Keratinocyte (primary cell): ENCODE measurements around the gene C11orf58. TPM values are rescaled to one million over a fixed set of nuclear protein-coding genes. Genes with fewer than 3 reads are reported as not detected.

Experiments
- DNase-seq: peaks from one replicate; pipeline ENCODE4 v3.0.0-alpha.2; 2011; ENCODE audit warnings: low read depth, missing footprints, low spot score
- FAIRE-seq: peaks from 2 replicates; lab custom pipeline; 2011; peaks lifted over from hg19 to GRCh38; lab: Jason Lieb, UNC
- H2AFZ ChIP-seq: 2 replicates; pipeline ENCODE4 v1.6.0; 2012; ENCODE audit warnings: low read length, control low read depth, inconsistent platforms; ENCODE audit not compliant: control insufficient read depth
- H3K27ac ChIP-seq: 2 replicates; pipeline ENCODE4 v1.5.1; 2011; ENCODE audit warnings: low read length; ENCODE audit not compliant: control insufficient read depth, insufficient read depth
- H3K27me3 ChIP-seq: 3 replicates; pipeline ENCODE4 v1.6.0; 2011; ENCODE audit warnings: low read length; ENCODE audit not compliant: control insufficient read depth, insufficient read depth; ENCODE audit errors: extremely low read depth
- H3K36me3 ChIP-seq, 2 experiments: 2 replicates in 1 of 2; 3 replicates in 1 of 2; pipeline ENCODE4 v1.5.1; 2011; ENCODE audit warnings: low read length in 2 of 2, mild to moderate bottlenecking in 1 of 2; ENCODE audit not compliant: control insufficient read depth in 2 of 2, insufficient read depth in 2 of 2; ENCODE audit errors: extremely low read depth in 1 of 2
- H3K4me1 ChIP-seq: 3 replicates; pipeline ENCODE4 v1.5.1; 2011; ENCODE audit warnings: low read length; ENCODE audit not compliant: control insufficient read depth, insufficient read depth; ENCODE audit errors: extremely low read depth
- H3K4me2 ChIP-seq: 3 replicates; pipeline ENCODE4 v1.6.0; 2011; ENCODE audit warnings: low read depth, low read length; ENCODE audit not compliant: control insufficient read depth, insufficient read depth; ENCODE audit errors: extremely low read depth
- H3K4me3 ChIP-seq, 3 experiments: fragments of 200-600 bp in 1 of 3; sonication (generic) in 1 of 3; 2 replicates in 2 of 3; 3 replicates in 1 of 3; pipeline ENCODE4 v1.5.1; 2011 to 2016; ENCODE audit warnings: low read length in 3 of 3, mild to moderate bottlenecking in 3 of 3, control low read depth in 2 of 3, inconsistent platforms in 1 of 3, low read depth in 1 of 3, mixed read lengths in 1 of 3, mixed run types in 1 of 3, moderate library complexity in 1 of 3; ENCODE audit not compliant: control insufficient read depth in 2 of 3, insufficient read depth in 2 of 3; ENCODE audit errors: extremely low read depth in 1 of 3
- H3K79me2 ChIP-seq: 2 replicates; pipeline ENCODE4 v1.6.0; 2012; ENCODE audit warnings: low read length; ENCODE audit not compliant: control insufficient read depth, insufficient read depth
- H3K9ac ChIP-seq: 3 replicates; pipeline ENCODE4 v1.6.0; 2011; ENCODE audit warnings: low read length; ENCODE audit not compliant: control insufficient read depth, insufficient read depth; ENCODE audit errors: extremely low read depth
- H3K9me1 ChIP-seq: 3 replicates; pipeline ENCODE4 v1.6.0; 2011; ENCODE audit warnings: low read length; ENCODE audit not compliant: control insufficient read depth, insufficient read depth; ENCODE audit errors: extremely low read depth
- H3K9me3 ChIP-seq: 2 replicates; pipeline ENCODE4 v1.5.1; 2012; ENCODE audit warnings: low read depth, low read length; ENCODE audit not compliant: control insufficient read depth
- H4K20me1 ChIP-seq: 3 replicates; pipeline ENCODE4 v1.6.0; 2011; ENCODE audit warnings: low read length; ENCODE audit not compliant: control insufficient read depth, insufficient read depth; ENCODE audit errors: extremely low read depth
- CTCF ChIP-seq, 3 experiments: IDR thresholded peaks in 1 of 3; conservative IDR thresholded peaks in 1 of 3; optimal IDR thresholded peaks in 1 of 3; 2 replicates in 2 of 3; 3 replicates in 1 of 3; pipeline versions ENCODE3 to v1.5.1; 2011; ENCODE audit warnings: low read length in 3 of 3, mild to moderate bottlenecking in 3 of 3, moderate library complexity in 2 of 3, control low read depth in 1 of 3, inconsistent platforms in 1 of 3; ENCODE audit not compliant: insufficient read depth in 2 of 3; ENCODE audit errors: extremely low read depth in 1 of 3
- EZH2 ChIP-seq: IDR thresholded peaks from one replicate; pipeline ENCODE4 v1.6.1; 2012; ENCODE audit warnings: inconsistent platforms, mild to moderate bottlenecking, low read length, moderate library complexity
- dilution Hi-C: fragments of 300-500 bp; cut with MboI; formaldehyde crosslinking; loops from one replicate; pipeline ENCODE4 v1.7.0; 2020; ENCODE audit warnings: low sequenced_read_pairs; ENCODE audit not compliant: extremely low pct_ligation_motif_present
- polyA plus RNA-seq, 5 experiments: library from polyadenylated mRNA; depleted of rRNA in 3 of 5; stranded (reverse) in 3 of 5; stranded (forward) in 1 of 5; unstranded in 1 of 5; fragments of >200 nt; gene quantifications; 1 replicate in 1 of 5; 2 replicates in 3 of 5; 3 replicates in 1 of 5; pipeline versions ENCODE4 v1.2.1 to v1.2.3, GENCODE V29; 2011 to 2012; ENCODE audit warnings: missing spikeins in 2 of 5, low read depth in 1 of 5, low replicate concordance in 1 of 5

Gene C11orf58
- polyA plus RNA-seq, 1 donor (not counting 4 experiments of a cell fraction or from before 2014, with no cell fraction given) = 166 TPM

GRCh38 chr11:16789560-16790485 is 51.4 kb downstream of the C11orf58 start:
- DNase-seq (no peak), FAIRE-seq (no peak)
- H3K9ac ChIP-seq = no peak overlapping the region
- H3K4me2 ChIP-seq = no peak overlapping the region
- H3K27ac ChIP-seq = no peak overlapping the region
- no peak overlapping the region for H2AFZ ChIP-seq
- no peaks in the 10 kb centered on the region for H3K27me3 ChIP-seq
- no peaks in the 10 kb centered on the region for H4K20me1 ChIP-seq
- dilution Hi-C loops = no loop called here
- no peaks in the 10 kb centered on the region for H3K36me3 ChIP-seq
- H3K9me3 ChIP-seq = no peaks in the 10 kb centered on the region
- TF ChIP-seq EZH2 = no peak
- TF ChIP-seq CTCF (optimal IDR thresholded peaks at IDR 0.05 in 1 of 3, IDR thresholded peaks at IDR 0.05 in 1 of 3, conservative IDR thresholded peaks at IDR 0.05 in 1 of 3; ENCODE audit: extremely low read depth in 1 of 3, insufficient read depth in 2 of 3, low read length in 3 of 3) = no peak
- H3K9me1 ChIP-seq = no peaks in the 10 kb centered on the region
- no peaks in the 10 kb centered on the region for H3K79me2 ChIP-seq
- no peak overlapping the region for H3K4me3 ChIP-seq
- H3K4me1 ChIP-seq = peaks cover 38% of the 10 kb centered on the region

GRCh38 chr11:16790486-16791190 is 52.2 kb downstream of the C11orf58 start:
- no peak overlapping the region for H3K9ac ChIP-seq

More at GRCh38 chr11:16790486-16791190, 52.2 kb downstream of the C11orf58 start:
- H3K9me1 ChIP-seq = no peaks in the 10 kb centered on the region
- no peak overlapping the region for H3K4me3 ChIP-seq
- TF ChIP-seq EZH2 = no peak
- dilution Hi-C loops = no loop called here
- H3K4me1 ChIP-seq = peaks cover 35% of the 10 kb centered on the region
- no peaks in the 10 kb centered on the region for H3K9me3 ChIP-seq
- no peaks in the 10 kb centered on the region for H3K79me2 ChIP-seq
- H3K4me2 ChIP-seq = no peak overlapping the region
- FAIRE-seq (no peak), DNase-seq (no peak)
- H2AFZ ChIP-seq = no peak overlapping the region
- H4K20me1 ChIP-seq = no peaks in the 10 kb centered on the region
- no peak overlapping the region for H3K27ac ChIP-seq
- no peaks in the 10 kb centered on the region for H3K27me3 ChIP-seq
- H3K36me3 ChIP-seq = no peaks in the 10 kb centered on the region
